HTERT RPE-1 (cell line): ENCODE data around the gene NEAT1.
"Not testable (repeated sequence)": the region's sequence is repeated elsewhere in the genome, so short reads cannot be mapped to it uniquely, and the experiment has no call there.

ENCODE experiments used
- in situ Hi-C: fragments of 300-500 bp; cut with MboI; formaldehyde crosslinking; loops from 4 replicates; pipeline ENCODE4 v1.14.3; 2020; ENCODE audit warnings: low sequenced_read_pairs

NEAT1 gene

DNA sequence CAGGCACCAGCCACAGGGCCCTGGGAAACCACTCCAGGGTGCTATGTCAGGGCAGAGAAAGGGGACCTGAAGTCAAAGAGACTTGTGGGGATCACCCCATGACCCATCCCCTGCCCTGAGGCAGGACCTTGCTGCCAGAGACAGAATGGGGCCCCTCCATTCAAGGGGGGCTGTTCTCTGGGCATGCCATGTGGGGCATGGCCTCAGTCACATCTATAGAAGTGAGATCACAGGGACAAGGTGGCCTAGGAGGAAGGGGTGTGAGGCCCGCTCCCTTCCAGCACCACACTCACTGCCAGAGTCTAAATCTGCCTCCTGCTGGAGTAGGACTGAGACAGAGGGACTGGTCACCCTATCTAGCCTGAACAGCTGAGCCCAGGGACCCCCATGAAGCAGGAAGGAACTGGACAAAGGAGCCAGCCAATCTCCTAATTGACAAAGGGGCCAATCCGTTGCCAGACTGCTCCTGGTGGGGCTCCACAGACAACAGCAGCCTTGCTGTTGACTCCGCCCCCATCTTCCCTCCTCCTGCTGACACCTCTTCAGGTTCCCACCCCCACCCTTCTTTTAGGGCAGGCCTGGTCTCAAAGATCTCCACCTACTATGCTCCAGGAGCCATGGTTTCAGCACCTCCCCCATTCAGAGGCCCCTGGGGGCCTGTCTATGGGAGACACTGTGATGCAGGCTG is 26.0 kb downstream of the NEAT1 start:
- in situ Hi-C loops: no loop called here

DNA sequence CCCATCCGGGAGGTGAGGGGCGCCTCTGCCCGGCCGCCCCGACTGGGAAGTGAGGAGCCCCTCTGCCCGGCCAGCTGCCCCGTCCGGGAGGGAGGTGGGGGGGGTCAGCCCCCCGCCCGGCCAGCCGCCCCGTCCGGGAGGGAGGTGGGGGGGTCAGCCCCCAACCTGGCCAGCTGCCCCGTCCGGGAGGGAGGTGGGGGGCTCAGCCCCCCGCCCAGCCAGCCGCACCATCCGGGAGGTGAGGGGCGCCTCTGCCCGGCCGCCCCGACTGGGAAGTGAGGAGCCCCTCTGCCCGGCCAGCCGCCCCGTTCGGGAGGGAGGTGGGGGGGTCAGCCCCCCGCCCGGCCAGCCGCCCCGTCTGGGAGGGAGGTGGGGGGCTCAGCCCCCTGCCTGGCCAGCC is 28.7 kb downstream of the NEAT1 start:
- in situ Hi-C loops: not testable (repeated sequence)

- in situ Hi-C loops: not testable (repeated sequence)
These were observed 29.7 kb downstream of the NEAT1 start for GRCh38 chr11:65452259-65452658.

DNA sequence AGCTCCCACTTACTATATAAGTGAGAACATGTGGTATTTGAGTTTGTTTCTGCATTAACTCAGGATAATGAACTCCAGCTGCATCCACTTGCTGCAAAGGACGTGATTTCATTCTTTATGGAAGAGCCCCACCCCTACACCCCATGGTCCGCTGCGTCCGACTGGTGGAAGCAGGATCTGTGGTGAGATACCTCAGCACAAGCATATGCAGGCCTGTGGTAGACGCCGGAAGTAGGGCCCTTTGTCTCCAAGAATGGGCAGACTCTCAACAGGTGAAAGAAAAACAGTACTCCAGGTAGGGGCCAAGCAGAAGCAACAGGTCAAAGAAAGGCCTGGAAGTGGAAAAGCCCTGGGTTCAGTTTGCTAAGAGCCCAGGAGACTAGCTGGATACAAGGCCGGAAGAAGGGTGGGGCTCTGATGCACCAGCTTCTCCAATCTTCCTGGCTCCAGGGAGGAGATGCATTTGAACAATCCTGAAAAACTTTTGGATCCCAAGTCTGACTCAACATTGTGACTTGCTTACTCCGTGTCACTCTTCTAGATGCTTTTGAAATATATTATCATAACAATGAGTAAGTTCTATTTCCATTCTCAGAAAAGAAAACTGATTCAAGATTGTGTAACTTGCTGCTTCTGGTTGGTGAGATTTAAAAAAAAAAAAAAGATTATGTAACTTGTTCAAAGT is 30.4 kb downstream of the NEAT1 start:
- in situ Hi-C loops: no loop called here

DNA sequence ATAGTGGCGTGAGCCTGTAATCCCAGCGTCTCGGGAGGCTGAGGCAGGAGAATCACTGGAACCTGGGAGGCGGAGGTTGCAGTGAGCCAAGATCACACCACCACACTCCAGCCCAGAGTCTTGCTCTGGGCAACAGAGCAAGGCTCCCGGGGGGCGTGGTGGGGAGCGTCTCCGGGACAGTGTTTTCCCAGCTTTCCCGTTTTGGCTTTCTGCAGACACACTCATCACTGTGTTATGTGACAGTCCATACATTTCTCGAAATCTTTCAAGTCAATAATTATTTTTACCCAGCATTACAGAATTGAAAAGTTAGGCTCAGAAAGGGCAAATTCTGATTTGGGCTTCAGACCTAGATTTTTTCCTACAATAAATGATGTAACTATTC is 31.7 kb downstream of the NEAT1 start:
- in situ Hi-C loops: no loop called here

DNA sequence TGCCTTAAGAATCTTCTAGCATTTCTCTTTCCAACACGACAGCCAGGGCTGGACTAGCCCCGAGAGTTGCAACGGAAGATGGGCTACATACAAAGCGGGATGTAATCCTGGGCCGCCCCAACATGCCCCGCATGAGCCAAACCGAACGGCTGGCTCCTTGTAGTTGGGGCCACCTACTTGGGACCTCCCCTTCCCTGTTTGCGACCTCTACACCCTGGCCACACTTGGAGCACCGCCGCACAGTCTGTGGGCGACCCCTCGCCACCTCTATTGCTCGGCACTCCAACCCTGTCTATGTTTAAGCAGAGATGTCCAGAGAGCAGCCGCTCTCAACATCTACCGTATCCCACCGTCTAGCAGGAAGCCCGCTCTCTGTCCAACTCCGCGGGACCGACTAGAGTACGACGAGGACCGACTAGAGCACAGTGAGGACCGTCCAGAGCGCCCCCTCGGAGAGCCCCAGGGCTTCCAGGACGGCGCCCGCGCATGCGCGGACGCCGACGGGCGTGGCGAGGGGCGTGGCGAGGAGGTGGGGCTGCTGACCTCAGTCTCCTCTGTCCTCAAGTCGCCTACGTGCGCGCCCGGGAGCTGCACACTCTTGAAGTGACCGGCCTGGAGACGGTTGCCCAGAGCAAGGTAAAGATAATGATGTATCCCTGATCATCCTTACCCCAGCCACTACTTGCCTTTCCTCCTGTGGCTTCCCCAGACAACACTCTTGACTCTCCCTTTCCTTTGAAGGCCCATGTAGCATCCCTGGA is 32.3 kb downstream of the NEAT1 start:
- in situ Hi-C loops: no loop called here

DNA sequence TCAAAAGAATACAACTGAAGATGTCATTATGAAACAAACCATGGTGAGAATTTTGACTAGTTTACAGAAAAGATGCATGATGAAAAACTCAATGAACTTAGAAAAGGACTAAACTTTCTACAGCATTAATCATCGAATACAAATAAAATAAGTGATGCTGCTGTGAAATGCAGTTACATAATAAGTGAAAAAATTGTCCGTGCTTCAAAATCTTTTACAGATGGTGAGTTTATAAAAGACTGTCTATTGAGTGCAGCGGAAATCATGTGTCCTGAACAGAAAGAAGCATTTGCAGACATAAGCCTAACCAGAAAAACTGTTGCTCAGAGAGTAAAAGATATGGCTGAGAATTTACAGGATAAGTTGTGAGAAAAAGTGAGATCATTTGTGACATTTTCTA is 33.8 kb downstream of the NEAT1 start:
- in situ Hi-C loops: no loop called here

- in situ Hi-C loops: no loop called here
These were observed 37.0 kb downstream of the NEAT1 start for GRCh38 chr11:65459552-65459951.

- in situ Hi-C loops: not testable (repeated sequence)
These were observed 42.9 kb downstream of the NEAT1 start for GRCh38 chr11:65465471-65465870.

DNA sequence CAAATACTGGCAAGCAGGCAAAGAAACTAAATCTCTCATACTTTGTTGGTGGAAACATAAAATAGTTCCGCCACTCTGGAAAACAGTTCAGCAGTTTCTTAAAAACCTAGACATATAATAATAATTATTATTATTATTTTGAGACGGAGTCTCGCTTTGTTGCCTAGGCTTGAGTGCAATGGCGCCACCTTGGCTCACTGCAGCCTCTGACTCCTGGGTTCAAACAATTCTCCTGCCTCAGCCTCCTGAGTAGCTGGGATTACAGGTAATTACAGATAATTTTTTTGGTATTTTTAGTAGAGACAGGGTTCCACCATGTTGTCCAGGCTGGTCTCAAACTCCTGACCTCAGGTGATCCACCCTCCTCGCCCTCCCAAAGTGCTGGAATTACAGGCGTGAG is 44.7 kb downstream of the NEAT1 start:
- in situ Hi-C loops: not testable (repeated sequence)

DNA sequence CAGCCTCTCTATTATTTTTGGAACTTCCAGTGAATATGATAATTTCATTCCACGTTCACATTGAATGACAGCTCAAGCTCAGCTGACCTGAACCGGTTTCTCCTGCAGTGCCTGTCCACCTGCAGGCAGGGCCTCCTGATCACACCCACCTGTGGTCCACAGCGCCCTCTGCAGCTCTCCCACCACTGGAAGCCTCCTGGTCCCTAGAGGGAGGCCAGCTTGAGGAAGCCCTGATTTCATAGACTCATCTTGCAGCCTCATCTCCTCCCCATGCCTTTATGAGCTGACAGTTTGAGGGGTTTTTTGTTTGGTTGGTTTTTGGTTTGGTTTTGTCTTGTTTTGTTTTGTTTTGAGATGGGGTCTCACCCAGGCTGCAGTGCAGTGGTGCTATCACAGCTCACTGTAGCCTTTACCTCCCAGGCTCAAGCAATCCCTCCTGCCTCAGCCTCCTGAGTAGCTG is 46.3 kb downstream of the NEAT1 start:
- in situ Hi-C loops: no loop called here

DNA sequence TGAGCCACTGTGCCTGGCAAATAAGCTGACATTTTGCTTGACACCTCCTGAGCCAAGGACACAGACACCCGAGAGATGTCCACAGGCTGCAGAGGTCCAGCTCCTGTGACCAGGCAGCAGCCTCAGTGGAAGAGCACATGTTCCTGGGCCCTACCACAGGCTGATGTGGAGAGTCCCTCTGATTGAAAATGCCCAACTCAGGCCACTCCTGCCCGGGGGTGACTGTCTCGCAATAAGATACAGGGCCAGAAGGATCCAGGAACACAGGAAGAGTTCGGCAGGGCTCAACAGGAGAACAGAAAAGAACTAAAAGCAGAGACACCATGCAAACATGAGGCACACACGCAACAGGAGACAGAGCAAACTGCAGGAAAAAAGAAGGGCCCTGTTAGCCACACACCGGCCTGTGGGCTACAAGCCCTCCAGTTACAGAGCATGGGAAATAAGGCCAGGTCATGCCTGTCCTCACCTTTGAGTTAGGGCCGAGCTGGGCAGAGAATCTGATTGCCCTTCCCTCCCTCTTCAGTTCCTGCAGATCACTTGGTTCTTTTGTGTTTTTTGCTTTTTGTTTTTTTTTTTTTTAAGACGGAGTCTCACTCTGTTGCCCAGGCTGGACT is 47.9 kb downstream of the NEAT1 start:
- in situ Hi-C loops: no loop called here

- in situ Hi-C loops: no loop called here
These were observed 48.9 kb downstream of the NEAT1 start for GRCh38 chr11:65471447-65471891.

GRCh38 chr11:65472588-65473277 is 50.1 kb downstream of the NEAT1 start:
- in situ Hi-C loops: not testable (repeated sequence)

DNA sequence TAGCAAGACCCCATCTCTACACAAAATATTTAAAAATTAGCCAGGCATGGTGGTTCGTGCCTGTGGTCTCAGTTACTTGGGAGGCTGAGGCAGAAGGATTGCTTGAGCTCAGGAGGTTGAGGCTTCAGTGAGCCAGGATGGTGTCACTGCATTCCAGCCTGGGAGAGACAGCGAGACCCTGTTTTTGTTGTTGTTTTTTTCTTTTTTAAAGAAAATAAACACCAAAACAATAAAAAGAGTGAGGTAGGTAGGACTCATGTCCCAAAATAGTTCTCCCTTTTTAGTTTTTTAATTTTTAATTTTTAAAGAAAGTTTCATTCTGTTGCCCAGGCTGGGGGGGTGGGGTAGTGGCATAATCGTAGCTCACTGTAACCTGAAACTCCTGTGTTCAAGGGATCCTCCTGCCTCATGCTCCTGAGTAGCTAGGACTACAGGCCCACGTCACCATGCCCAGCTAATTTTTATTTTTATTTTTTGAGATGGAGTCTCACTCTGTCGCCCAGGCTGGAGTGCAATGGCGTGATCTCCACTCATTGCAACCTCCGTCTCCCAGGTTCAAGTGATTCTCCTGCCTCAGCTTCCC is 50.8 kb downstream of the NEAT1 start:
- in situ Hi-C loops: no loop called here

DNA sequence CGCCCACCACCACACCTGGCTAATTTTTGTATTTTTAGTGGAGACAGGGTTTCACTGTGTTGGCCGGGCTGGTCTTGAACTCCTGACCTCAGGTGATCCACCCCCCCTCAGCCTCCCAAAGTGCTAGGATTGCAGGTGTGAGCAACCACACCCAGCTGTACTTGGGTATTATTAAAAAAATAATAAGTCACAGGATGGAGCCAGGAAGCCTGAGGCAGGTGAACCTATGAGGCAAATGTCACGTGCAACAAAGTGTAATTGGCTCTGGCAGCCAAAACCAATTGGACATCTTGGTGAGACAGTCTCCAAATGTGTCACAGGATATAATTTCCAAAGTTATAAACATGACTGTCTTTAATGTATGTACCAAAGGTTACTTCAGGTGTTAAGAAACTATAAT is 52.3 kb downstream of the NEAT1 start:
- in situ Hi-C loops: no loop called here

GRCh38 chr11:65476632-65477148 is 54.1 kb downstream of the NEAT1 start:
- in situ Hi-C loops: no loop called here

GRCh38 chr11:65477149-65477965 is 54.8 kb downstream of the NEAT1 start:
- in situ Hi-C loops: no loop called here
